Stimulated activated CD8-positive, alpha-beta memory T cell treated with anti-CD3 and anti-CD28 coated beads, Interleukin-12 subunit alpha, Interleukin-12 subunit beta, amount 100 ng/mL, for 24 hours (primary cell): ENCODE measurements around the gene LLCFC1.

ENCODE experiments used
- DNase-seq: peaks from one replicate; pipeline ENCODE4 v3.0.0-alpha.2; 2020; ENCODE audit errors: extremely low read depth

LLCFC1 gene

GRCh38 chr7:142939226-142939910 lies at the start of gene LLCFC1:
Gene LLCFC1 (plus strand): TSS chr7:142939484. CDS start chr7:142939622, 138 bp downstream.
- DNase-seq: no peak

GRCh38 chr7:142889816-142890215 lies 49.5 kb upstream of the LLCFC1 start:
- no peak for DNase-seq

DNA sequence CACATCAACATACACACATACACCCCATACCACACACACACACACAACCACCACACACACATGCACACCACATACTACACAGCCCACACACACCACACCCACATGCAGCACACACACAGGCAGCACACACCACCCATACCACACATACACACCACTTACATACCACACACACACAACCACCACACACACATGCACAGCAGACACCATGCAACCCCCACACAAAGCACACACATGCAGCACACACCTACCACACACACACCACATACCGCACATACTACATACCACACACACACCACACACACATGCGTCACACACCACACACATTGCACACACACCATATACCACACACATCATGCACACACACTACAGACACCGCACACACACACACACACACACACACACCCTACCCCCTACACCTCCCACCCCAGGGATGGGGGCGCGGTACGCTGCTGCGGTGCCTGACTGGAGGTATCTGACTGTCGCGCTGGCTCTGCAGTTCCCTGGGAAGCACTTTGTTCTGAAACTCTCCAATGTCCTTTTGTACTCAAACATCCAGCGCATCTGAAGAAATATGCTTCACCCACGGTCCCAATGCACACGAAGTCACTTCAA lies 48.3 kb upstream of the LLCFC1 start:
- DNase-seq: no peak

DNA sequence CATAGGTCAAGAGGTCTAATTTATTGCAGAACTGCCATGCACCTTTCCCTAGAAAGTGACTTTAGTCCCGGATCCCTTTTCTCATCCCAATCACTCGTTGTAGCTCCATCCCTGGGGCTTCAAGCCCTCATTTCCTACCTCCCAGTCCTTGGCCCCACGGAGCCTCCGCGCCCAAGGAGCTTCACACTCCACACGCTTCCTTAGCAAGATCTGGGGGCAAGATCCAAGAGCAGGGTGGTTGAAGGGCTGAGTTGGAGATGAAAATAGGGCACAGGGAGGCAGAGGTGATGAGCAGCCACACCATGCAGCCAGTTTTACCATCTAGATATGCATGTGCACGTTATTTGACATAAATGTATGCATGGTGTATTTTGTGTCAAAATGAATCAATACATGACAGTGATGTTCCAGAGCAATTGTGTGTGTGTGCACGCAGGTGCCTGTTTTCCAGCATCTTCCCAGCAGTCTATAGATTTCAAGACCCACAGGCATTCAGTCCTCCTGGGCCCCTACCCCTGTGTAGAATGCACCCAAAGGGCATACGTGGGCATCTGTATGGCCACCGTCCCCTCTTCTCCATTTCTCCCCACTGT lies 47.7 kb upstream of the LLCFC1 start:
- DNase-seq: no peak

DNA sequence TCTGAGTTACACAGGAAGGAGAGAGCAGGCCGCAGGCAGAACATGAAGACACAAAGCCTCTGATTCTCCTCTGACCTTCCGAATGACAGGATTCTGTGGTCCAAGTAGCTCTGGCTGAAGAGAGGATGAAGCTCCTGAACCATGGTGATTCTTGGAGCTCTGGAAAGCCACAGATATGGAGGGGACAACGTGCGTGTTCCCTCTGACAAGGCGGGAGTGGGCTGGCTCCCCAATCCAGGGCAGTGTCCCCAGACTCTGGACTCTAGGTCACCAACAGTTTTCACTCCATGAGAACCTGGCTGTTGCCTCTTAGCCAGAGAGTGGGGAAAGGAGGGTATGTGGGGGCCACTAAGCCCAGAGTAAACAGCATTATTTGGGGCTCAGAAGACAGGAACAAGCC lies 46.3 kb upstream of the LLCFC1 start:
- no peak for DNase-seq

- DNase-seq: no peak
These were observed 44.9 kb upstream of the LLCFC1 start for GRCh38 chr7:142894112-142894984.

DNA sequence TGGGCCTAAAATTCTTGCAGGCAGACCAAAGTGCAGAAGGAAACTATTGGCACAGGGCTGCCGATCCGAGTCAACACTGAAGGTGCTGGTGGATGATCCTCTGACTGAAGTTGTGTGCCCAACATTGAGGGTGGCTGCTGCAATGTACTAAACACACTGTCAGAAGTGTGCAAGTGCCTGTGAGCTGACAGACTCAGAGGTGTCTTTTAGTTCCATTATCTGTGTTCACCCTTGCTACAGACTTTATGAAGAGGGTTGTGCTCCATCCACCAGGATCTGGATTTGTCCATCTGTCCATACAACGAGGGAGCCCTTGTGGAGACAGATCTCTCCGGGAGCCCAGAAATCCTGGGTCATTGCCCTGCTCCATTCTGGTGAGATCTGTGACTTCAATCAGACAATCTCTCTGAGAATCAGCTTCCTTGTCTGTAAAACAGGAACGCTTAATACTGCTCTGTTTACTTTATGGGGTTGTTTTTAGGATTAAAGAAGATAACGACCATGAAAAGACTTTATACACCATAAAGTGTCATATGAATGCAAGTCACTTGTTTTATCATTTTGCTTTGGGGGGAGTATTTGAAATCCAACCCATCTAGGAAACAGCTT lies 44.2 kb upstream of the LLCFC1 start:
- DNase-seq: no peak

DNA sequence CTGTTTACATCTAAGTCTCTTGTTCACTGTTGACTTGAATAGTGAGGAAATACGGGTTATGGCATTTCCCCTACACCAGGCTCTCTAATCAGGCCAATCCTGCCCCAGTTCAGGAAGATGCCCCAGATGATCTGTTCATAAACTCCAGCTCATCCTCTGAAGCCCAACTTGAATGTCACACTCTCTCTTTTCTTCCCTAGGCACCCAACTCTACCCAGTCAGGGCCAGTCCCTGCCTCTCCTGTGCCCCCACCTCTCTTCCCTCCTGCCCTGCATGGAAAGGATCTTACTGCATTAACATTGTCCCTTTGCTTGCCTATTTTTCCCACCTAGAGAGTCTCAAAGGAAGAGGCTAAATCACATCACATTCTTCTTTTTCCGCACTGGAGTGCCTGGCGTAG lies 43.1 kb upstream of the LLCFC1 start:
- DNase-seq: no peak

DNA sequence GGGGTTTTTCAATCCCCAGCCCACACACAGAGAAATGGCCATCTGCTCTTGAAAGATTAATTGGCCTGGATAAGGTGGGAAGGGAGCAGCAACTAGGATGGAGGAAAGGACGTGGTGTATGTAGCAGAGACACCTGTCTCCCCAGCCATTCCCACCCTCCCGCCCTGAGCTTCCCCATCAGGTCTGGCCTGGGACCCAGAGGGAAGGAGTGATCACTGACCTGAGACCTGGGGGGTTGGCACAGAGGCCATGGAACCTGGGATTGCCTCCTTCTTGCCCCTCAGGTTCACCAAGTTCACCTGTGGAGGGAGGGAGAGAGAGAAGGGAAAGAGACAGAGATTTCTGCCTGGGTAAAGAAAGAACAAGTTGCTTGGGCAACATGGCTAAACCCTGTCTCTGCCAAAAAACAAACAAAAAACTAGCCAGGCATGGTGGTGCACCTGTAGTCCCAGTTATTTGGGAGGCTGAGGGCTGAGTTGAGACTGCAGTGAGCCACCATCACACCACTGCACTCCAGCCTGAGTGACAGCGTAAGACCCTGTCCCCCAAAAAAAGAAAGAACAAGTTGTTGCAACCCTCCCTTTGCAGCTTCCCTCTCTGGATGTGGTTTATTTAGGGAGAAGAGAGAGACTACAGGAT lies 42.4 kb upstream of the LLCFC1 start:
- no peak for DNase-seq

GRCh38 chr7:142897691-142898090 lies 41.6 kb upstream of the LLCFC1 start:
- DNase-seq: no peak

- DNase-seq: no peak
These were observed 40.7 kb upstream of the LLCFC1 start for GRCh38 chr7:142898377-142899170.

- no peak for DNase-seq
These were observed 39.6 kb upstream of the LLCFC1 start for GRCh38 chr7:142899661-142900060.

DNA sequence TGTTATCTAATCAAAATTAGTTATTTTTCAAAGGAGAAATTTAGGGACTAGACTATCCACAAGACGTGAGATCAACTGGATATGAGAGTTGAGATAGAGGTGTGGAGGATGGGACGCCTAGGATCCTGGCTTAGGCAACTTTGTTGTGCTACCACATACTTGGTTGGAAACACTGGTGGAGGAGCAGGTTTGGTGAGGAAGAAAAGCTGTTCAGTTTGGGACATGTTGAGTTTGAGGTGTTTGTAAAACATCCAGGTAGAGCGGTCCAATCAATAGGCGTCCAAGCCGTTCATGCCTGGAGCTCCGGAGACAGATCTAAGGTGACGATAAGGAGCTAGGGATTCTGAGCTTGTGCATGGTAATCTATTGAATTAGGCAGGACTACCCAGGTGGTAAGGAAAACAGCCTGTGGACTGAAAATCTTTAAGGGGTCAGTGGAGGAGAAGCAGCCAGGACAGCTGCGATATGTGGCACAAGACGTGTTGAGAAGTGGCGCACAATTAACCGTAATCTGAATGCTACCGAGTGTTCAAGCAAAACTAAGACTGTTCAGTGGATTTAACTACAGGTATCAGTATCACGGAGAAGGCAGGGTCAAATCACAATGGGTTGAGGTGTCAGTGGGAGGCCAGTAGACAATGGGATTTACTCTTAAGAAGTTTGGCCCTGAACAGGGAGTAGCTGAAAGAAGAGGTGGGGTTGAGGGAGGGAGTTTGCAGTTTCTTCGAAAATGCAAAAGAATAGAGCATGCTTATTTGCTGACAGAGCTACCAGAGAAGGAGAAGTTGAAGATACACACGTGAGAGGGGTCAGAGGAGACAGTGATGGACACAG lies 37.6 kb upstream of the LLCFC1 start:
- DNase-seq: no peak

- DNase-seq: no peak
These were observed 35.2 kb upstream of the LLCFC1 start for GRCh38 chr7:142904128-142904527.

GRCh38 chr7:142905759-142906158 lies 33.5 kb upstream of the LLCFC1 start:
- no peak for DNase-seq

GRCh38 chr7:142906643-142907042 lies 32.6 kb upstream of the LLCFC1 start:
- no peak for DNase-seq

DNA sequence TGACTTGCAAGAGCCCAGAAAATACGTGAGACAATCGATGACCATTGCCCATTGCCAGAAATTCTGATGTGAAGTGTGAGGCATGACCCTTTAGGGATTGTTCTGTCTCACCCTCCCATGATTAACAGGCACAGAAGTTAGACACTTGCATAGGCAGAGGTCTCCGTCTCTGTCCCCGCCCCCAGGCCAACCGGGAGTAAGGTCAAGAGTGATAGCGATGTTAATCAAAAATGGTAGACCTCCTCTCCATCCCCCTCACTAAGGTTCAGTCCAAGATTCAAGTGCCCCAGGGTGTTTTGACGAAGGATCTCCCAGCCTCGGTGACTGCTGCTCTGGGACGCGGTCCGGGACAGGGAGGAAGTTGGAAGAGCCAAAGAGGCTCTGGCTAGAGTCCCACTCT lies 31.0 kb upstream of the LLCFC1 start:
- no peak for DNase-seq

- no peak for DNase-seq
These were observed 30.1 kb upstream of the LLCFC1 start for GRCh38 chr7:142908921-142909890.

- DNase-seq: no peak
These were observed 29.3 kb upstream of the LLCFC1 start for GRCh38 chr7:142910031-142910433.
